GM12878 (cell line): ENCODE data around the gene SAMD4A. TPM values are rescaled to one million over a fixed set of nuclear protein-coding genes. Genes with fewer than 3 reads are reported as not detected.

ENCODE experiments used
- ATAC-seq: fragments of 200-7000 bp; cut with Tn5 transposase; 3 replicates; pipeline ENCODE4 v1.9.1; 2020; ENCODE audit warnings: mild to moderate bottlenecking, moderate library complexity
- BruUV-seq: library from RNA; stranded (reverse); fragments of 400-500 nt; replicated peaks from 2 replicates; lab custom pipeline; 2021; lab: Mats Ljungman, UMichigan
- CTCF ChIA-PET: fragments of 300-600 bp; sonication (Branson Sonifier 250); formaldehyde crosslinking; extraction: SDS; loops from one replicate; lab custom pipeline; 2021; ENCODE audit warnings: inconsistent platforms; lab: Yijun Ruan, JAX
- POLR2A ChIA-PET: fragments of 350-600 bp; formaldehyde crosslinking; extraction: SDS; loops from one replicate; lab custom pipeline; 2021; ENCODE audit warnings: inconsistent platforms; lab: Charles Lee
- RAD21 ChIA-PET: fragments of 300-600 bp; sonication (Branson Sonifier 250); formaldehyde crosslinking; loops from one replicate; lab custom pipeline; 2023; ENCODE audit warnings: antibody characterized with exemption; ENCODE audit not compliant: unreplicated experiment; lab: Charles Lee
- SMC1A ChIA-PET: fragments of 300-600 bp; sonication (Branson Sonifier 250); formaldehyde crosslinking; loops from one replicate; lab custom pipeline; 2023; ENCODE audit not compliant: unreplicated experiment, uncharacterized antibody; lab: Charles Lee
- DNase-seq: peaks from one replicate; pipeline ENCODE4 v3.0.0-alpha.2; 2011; ENCODE audit warnings: low read depth, low spot score
- FAIRE-seq: peaks from 3 replicates; lab custom pipeline; 2011; peaks lifted over from hg19 to GRCh38; lab: Jason Lieb, UNC
- H2AFZ ChIP-seq: 2 replicates; pipeline ENCODE4 v1.6.0; 2011; ENCODE audit warnings: low read depth, low read length, control low read depth; ENCODE audit not compliant: control insufficient read depth
- H3K27ac ChIP-seq: 2 replicates; pipeline ENCODE4 v1.5.1; 2011; ENCODE audit warnings: control low read depth; ENCODE audit not compliant: control insufficient read depth, insufficient read depth
- H3K27me3 ChIP-seq, 2 experiments: replicated peaks in 1 of 2; 2 replicates each; pipeline versions ENCODE4 v1.6.0 to v1.6.1; 2011; ENCODE audit warnings: low read length in 1 of 2; ENCODE audit not compliant: control insufficient read depth in 2 of 2, insufficient read depth in 2 of 2
- H3K36me3 ChIP-seq, 2 experiments: 2 replicates each; pipeline ENCODE4 v1.5.1; 2011; ENCODE audit warnings: low read length in 1 of 2; ENCODE audit not compliant: control insufficient read depth in 2 of 2, insufficient read depth in 2 of 2
- H3K4me1 ChIP-seq: 2 replicates; pipeline ENCODE4 v1.6.1; 2011; ENCODE audit warnings: mild to moderate bottlenecking, low read length, moderate library complexity, mixed read lengths; ENCODE audit not compliant: control insufficient read depth, insufficient read depth
- H3K4me2 ChIP-seq: 2 replicates; pipeline ENCODE4 v1.6.0; 2011; ENCODE audit warnings: control low read depth; ENCODE audit not compliant: control insufficient read depth, insufficient read depth
- H3K4me3 ChIP-seq: fragments of 200-600 bp; sonication (generic); 2 replicates; pipeline ENCODE4 v1.5.1; 2016
- H3K79me2 ChIP-seq: 2 replicates; pipeline ENCODE4 v1.6.0; 2011; ENCODE audit warnings: low read length; ENCODE audit not compliant: control insufficient read depth, insufficient read depth
- H3K9ac ChIP-seq: 2 replicates; pipeline ENCODE4 v1.8.0; 2011; ENCODE audit warnings: low read length, control low read depth, mixed read lengths; ENCODE audit not compliant: control insufficient read depth, insufficient read depth
- H3K9me3 ChIP-seq: replicated peaks from 3 replicates; pipeline ENCODE4 v1.5.1; 2011; ENCODE audit warnings: mild to moderate bottlenecking, low read length; ENCODE audit not compliant: control insufficient read depth, insufficient read depth
- H4K20me1 ChIP-seq: 2 replicates; pipeline ENCODE4 v1.6.0; 2011; ENCODE audit not compliant: control insufficient read depth, insufficient read depth
- BRCA1 ChIP-seq: IDR thresholded peaks from 2 replicates; pipeline ENCODE4 v1.6.1; 2011; ENCODE audit warnings: low read depth, low read length, improper control_type of control experiment
- CBX5 ChIP-seq: sonication (generic); IDR thresholded peaks from 2 replicates; pipeline ENCODE4 v1.6.1; 2016; ENCODE audit warnings: low read depth, moderate library complexity, mild to moderate bottlenecking, inconsistent platforms
- CHD1 ChIP-seq: IDR thresholded peaks from 2 replicates; pipeline ENCODE4 v1.6.1; 2012; ENCODE audit warnings: low read depth, low read length, improper control_type of control experiment
- LARP7 ChIP-seq: fragments of 450-650 bp; IDR thresholded peaks from 2 replicates; pipeline ENCODE4 v1.6.1; 2017; ENCODE audit warnings: mild to moderate bottlenecking
- MAX ChIP-seq: IDR thresholded peaks from 2 replicates; pipeline ENCODE4 v1.6.1; 2012; ENCODE audit warnings: low read depth, low read length, improper control_type of control experiment
- NR2F1 ChIP-seq: fragments of 450-650 bp; conservative IDR thresholded peaks from 2 replicates; pipeline ENCODE4 v1.6.1; 2017; ENCODE audit warnings: mild to moderate bottlenecking
- POU2F2 ChIP-seq: IDR thresholded peaks from 3 replicates; pipeline ENCODE4 v1.6.1; 2011; ENCODE audit warnings: low read depth, mild to moderate bottlenecking, low read length, borderline replicate concordance
- RB1 ChIP-seq: fragments of 450-650 bp; formaldehyde crosslinking; IDR thresholded peaks from 2 replicates; pipeline ENCODE4 v1.6.1; 2017; ENCODE audit warnings: mild to moderate bottlenecking, borderline replicate concordance
- RELB ChIP-seq: fragments of 450-650 bp; IDR thresholded peaks from 2 replicates; pipeline ENCODE4 v1.6.1; 2017; ENCODE audit warnings: low read depth, mild to moderate bottlenecking, moderate library complexity
- SMARCA5 ChIP-seq: fragments of 450-650 bp; IDR thresholded peaks from 2 replicates; pipeline ENCODE4 v1.6.1; 2017; ENCODE audit warnings: mild to moderate bottlenecking
- SREBF2 ChIP-seq: IDR thresholded peaks from 2 replicates; pipeline ENCODE4 v1.6.1; 2012; ENCODE audit warnings: mild to moderate bottlenecking, low read length
- STAT3 ChIP-seq: IDR thresholded peaks from 2 replicates; pipeline ENCODE4 v1.6.1; 2011; ENCODE audit warnings: low read depth, low read length, improper control_type of control experiment
- ZBTB11 ChIP-seq: fragments of 450-650 bp; formaldehyde crosslinking; IDR thresholded peaks from 2 replicates; pipeline ENCODE4 v1.5.0; 2022; ENCODE audit warnings: mild to moderate bottlenecking, missing genetic modification characterization
- ZBTB40 ChIP-seq: fragments of 450-650 bp; IDR thresholded peaks from 2 replicates; pipeline ENCODE4 v1.6.1; 2016; ENCODE audit warnings: mild to moderate bottlenecking, moderate library complexity, borderline replicate concordance
- WGBS: methylation state at CpG from one replicate; pipeline ENCODE4 v1.1.6; 2016; ENCODE audit warnings: low lambda C conversion rate; ENCODE audit not compliant: insufficient replicate concordance, insufficient coverage; ENCODE audit errors: missing lambda C conversion rate; 5-methylcytosine and 5-hydroxymethylcytosine counted together
- in situ Hi-C: fragments of 300-500 bp; cut with MboI; formaldehyde crosslinking; loops from 9 replicates; pipeline ENCODE4 v1.14.3; 2018; ENCODE audit warnings: mixed read lengths
- intact Hi-C: fragments of 100-400 bp; cut with micrococcal nuclease; formaldehyde crosslinking; loops from one replicate; pipeline ENCODE4 v1.14.2; 2022; ENCODE audit not compliant: unreplicated experiment
- polyA plus RNA-seq, 11 experiments: library from polyadenylated mRNA; depleted of rRNA in 4 of 11; unstranded in 6 of 11; stranded (reverse) in 5 of 11; fragments of >200 nt; fragmentation: Nextera tagmentation in 4 of 11; fragmentation: Illumina TruSeq in 1 of 11; extraction: Ambion mirVana in 4 of 11; extraction: Trizol in 1 of 11; gene quantifications; 1 replicate in 1 of 11; 2 replicates in 10 of 11; pipeline versions ENCODE4 v1.2.1 to v1.2.3, GENCODE V29; 2011 to 2016; ENCODE audit warnings: inconsistent platforms in 2 of 11, missing spikeins in 2 of 11, low read depth in 1 of 11
- total RNA-seq, 4 experiments: library from RNA; depleted of rRNA in 3 of 4; stranded (reverse); fragments of >200 nt in 3 of 4; fragmentation: Illumina TruSeq in 1 of 4; extraction: Trizol in 1 of 4; gene quantifications; 2 replicates each; pipeline versions ENCODE4 v1.2.1 to v1.2.3, GENCODE V29; 2013 to 2021

SAMD4A gene
- total and polyA plus RNA-seq, 10 of the 15 experiments (the other 5 are each of a cell fraction or from before 2014, with no cell fraction given), result 0.05 to 0.56 (median 0.31) TPM

- TF ChIP-seq MAX (no peak), BRCA1 (no peak), ZBTB11 (CRISPR knock-in tag) (no peak), SMARCA5 (no peak), RB1 (no peak), CHD1 (no peak), NR2F1 (no peak)
Measured at GRCh38 chr14:54599966-54600716, 33.2 kb downstream of the SAMD4A start (continued).

- Histone ChIP-seq H2AFZ (no peak overlapping the region), H3K36me3 (no peaks in the 10 kb centered on the region), H3K79me2 (no peaks in the 10 kb centered on the region), H3K9ac (no peak overlapping the region), H3K9me3 (no peaks in the 10 kb centered on the region), H3K4me2 (no peak overlapping the region), H3K27me3 (no peaks in the 10 kb centered on the region), H4K20me1 (no peaks in the 10 kb centered on the region), H3K4me1 (no peaks in the 10 kb centered on the region), H3K4me3 (no peak overlapping the region), H3K27ac (no peak overlapping the region)
- in situ Hi-C loops (no loop called here), intact Hi-C loops (no loop called here)
- ChIA-PET RAD21 (no interaction called here), SMC1A (interaction anchor here (1.2 to 2.0 kb wide), 5 partner anchors 10 to 27 kb away, joined by 3 to 5 read pairs (median 3); no protein-coding TSS in a partner anchor), CTCF (interaction anchor here (1.1 to 1.2 kb wide), 2 partner anchors 10 to 88 kb away, joined by 3 read pairs; no protein-coding TSS in a partner anchor), POLR2A (interaction anchor here (0.5 kb wide), 1 partner anchor 88 kb away, joined by 8 read pairs; no protein-coding TSS in a partner anchor)
- 62% methylated on average over 3 of the region's 3 CpGs for WGBS
- ATAC-seq (no peak), FAIRE-seq (no peak), DNase-seq (no peak)
- BruUV-seq, result no TSS peak
- no peak for TF ChIP-seq SREBF2
- no peak for TF ChIP-seq STAT3
- no peak for TF ChIP-seq ZBTB40
- TF ChIP-seq CBX5, result no peak
- TF ChIP-seq POU2F2, result no peak
- TF ChIP-seq LARP7, result no peak
- no peak for TF ChIP-seq RELB
Measured at GRCh38 chr14:54600717-54601109, 33.8 kb downstream of the SAMD4A start.
